ENCODE results near the gene ACTG2.
"Not testable (repeated sequence)": the region's sequence is repeated elsewhere in the genome, so short reads cannot be mapped to it uniquely, and the experiment has no call there.

DNA sequence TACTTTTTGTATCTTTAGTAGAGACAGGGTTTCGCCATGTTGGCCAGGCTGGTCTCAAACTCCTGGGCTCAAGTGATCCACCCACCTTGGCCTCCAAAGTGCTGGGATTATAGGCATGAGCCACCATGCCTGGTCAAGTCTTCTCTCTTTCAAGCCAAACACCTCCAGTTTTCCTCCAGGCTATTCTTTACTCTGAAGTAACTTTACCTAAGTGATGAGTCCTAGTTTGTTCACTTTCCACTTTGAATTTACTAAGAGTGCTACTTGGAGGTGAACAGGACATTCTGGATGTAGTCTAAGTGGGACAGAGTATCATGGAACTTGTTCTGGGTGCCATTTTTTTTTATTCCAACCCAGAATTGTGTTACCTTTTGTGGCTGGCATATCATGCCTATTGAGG, 47.3 kb downstream of the ACTG2 start:
- TF ChIP-seq, protein P1, sequence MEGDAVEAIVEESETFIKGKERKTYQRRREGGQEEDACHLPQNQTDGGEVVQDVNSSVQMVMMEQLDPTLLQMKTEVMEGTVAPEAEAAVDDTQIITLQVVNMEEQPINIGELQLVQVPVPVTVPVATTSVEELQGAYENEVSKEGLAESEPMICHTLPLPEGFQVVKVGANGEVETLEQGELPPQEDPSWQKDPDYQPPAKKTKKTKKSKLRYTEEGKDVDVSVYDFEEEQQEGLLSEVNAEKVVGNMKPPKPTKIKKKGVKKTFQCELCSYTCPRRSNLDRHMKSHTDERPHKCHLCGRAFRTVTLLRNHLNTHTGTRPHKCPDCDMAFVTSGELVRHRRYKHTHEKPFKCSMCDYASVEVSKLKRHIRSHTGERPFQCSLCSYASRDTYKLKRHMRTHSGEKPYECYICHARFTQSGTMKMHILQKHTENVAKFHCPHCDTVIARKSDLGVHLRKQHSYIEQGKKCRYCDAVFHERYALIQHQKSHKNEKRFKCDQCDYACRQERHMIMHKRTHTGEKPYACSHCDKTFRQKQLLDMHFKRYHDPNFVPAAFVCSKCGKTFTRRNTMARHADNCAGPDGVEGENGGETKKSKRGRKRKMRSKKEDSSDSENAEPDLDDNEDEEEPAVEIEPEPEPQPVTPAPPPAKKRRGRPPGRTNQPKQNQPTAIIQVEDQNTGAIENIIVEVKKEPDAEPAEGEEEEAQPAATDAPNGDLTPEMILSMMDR (IDR thresholded peaks at IDR 0.05; ENCODE audit: insufficient read depth, low read length, poor library complexity, severe bottlenecking) = not testable (repeated sequence)
- not testable (repeated sequence) for TF ChIP-seq EZH2phosphoT487 (conservative IDR thresholded peaks at IDR 0.05; ENCODE audit: low read length)

Data from SU-DHL-6 (cell line).